GM12875 (cell line): ENCODE measurements around the gene SLC30A3.

Experiments
- H3K4me3 ChIP-seq: one replicate; pipeline ENCODE4 v1.5.1; 2011; ENCODE audit warnings: low read depth, low read length, control low read depth
- TF ChIP-seq, protein P1 (sequence below): IDR thresholded peaks from 2 replicates; pipeline ENCODE4 v1.5.1; 2011; ENCODE audit warnings: low read depth, mild to moderate bottlenecking, control low read depth, inconsistent platforms, low read length, moderate library complexity, borderline replicate concordance; ENCODE audit not compliant: insufficient read depth

Gene SLC30A3

DNA sequence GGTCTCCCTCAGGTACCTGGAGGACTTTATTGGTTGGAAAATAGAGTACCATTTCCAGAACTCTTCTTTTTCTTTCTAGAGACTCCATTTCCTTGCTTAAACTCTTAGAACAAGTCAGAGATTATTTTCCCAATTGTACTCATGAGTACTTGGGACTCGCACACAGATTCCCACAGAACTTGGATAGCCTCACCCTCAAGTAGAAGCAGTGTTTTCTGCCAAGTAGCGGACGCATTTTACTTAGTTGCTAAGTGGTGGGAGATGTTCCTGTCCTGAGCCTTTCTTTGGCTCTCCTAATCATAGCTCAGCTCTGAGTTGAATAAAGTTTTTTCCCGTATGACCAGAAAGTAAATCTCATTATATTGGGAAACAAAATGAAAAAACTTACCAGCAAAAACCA is 17.2 kb downstream of the SLC30A3 start:
- TF ChIP-seq, protein P1, sequence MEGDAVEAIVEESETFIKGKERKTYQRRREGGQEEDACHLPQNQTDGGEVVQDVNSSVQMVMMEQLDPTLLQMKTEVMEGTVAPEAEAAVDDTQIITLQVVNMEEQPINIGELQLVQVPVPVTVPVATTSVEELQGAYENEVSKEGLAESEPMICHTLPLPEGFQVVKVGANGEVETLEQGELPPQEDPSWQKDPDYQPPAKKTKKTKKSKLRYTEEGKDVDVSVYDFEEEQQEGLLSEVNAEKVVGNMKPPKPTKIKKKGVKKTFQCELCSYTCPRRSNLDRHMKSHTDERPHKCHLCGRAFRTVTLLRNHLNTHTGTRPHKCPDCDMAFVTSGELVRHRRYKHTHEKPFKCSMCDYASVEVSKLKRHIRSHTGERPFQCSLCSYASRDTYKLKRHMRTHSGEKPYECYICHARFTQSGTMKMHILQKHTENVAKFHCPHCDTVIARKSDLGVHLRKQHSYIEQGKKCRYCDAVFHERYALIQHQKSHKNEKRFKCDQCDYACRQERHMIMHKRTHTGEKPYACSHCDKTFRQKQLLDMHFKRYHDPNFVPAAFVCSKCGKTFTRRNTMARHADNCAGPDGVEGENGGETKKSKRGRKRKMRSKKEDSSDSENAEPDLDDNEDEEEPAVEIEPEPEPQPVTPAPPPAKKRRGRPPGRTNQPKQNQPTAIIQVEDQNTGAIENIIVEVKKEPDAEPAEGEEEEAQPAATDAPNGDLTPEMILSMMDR = no peak
- H3K4me3 ChIP-seq = no peak overlapping the region

DNA sequence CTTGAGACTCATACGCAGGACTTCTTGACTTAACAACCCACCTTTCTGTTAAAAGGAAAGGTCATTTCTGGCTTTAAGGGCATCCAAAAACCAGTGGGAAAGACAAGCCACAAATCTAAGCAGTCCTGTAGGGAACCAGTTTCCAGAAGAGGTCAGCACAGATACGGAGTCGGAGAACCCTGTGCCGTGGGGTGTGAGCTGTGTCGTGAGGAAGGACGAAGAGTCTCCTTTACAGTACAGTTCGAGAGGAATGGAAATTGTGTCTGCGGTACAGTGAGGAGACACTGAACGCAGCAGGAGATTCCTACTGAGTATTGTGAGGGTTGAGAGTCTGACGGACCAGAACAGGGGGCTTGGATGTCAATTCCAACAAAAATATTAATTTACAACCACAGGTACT is 17.7 kb downstream of the SLC30A3 start:
- TF ChIP-seq, protein P1 = no peak
- no peak overlapping the region for H3K4me3 ChIP-seq

DNA sequence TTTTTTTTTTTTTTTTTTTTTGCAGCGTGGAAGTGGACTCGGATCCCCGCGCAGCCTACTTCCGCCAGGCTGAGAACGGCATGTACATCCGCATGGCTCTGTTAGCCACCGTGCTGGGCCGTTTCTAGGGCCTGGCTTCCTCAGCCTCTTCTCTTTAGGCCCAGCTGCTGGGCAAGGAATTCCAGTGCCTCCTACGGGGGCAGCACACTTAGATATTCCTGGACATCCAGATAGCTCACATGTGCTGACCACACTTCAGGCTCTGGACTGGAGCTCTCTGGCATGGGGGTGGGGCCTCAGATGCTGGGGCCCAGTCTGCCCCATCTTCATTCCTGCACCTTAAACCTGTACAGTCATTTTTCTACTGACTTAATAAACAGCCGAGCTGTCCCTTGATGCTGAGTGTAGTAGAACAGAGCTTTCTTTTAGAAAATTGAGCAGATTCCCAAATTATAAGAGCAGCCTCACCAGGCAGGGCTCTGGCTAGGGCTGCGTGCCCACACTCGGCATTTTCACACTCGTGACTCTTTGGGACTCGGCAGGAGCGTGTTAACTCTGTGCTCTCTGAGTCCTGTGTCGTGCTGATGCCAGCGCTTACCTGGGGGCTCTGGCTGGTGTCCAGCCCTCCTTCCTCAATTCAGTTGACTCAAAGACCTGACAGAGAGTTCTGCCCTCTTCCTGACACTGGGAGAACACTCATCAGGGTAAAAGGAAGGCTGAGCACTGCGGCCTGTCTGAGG is 19.3 kb downstream of the SLC30A3 start:
- H3K4me3 ChIP-seq = no peak overlapping the region
- TF ChIP-seq, protein P1 = no peak

DNA sequence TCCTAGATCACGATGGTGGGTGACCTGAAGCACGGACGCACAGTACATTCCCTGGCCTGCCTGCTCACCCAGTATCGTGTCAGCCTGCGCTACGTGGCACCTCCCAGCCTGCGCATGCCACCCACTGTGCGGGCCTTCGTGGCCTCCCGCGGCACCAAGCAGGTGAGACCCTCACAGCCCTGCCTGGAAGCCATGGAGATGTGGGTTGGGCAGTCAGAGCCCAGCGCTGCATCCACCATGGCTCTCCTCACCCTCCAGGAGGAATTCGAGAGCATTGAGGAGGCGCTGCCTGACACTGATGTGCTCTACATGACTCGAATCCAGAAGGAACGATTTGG is 20.3 kb downstream of the SLC30A3 start:
- TF ChIP-seq, protein P1 = no peak
- no peak overlapping the region for H3K4me3 ChIP-seq

DNA sequence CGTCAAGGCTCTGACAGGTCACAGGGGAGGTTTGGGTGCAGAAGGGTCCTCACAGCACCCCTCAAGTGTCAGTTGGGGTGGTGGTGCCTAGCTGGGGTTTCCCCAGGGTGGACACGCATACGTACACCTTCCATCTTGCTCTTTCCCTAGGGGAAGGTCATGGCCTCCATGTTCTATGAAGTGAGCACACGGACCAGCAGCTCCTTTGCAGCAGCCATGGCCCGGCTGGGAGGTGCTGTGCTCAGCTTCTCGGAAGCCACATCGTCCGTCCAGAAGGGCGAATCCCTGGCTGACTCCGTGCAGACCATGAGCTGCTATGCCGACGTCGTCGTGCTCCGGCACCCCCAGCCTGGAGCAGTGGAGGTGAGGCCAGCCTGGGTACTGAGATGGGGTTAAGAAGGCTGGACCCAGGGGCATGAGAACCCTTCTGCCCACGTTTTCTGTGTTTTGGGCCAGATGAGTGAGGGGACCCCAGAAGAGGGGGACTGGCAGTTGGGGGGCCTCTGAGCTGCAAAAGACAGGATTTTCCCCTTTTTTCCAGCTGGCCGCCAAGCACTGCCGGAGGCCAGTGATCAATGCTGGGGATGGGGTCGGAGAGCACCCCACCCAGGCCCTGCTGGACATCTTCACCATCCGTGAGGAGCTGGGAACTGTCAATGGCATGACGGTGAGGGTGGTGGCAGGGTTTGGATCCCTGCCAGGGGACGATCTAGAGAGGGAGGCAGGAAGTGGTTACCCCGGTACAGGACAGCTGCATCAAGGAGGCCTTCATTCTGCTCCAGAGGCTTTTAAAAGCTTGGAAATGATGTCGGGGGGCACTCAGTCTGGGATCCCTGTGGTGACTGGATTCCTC is 20.9 kb downstream of the SLC30A3 start:
- TF ChIP-seq, protein P1 = no peak

DNA sequence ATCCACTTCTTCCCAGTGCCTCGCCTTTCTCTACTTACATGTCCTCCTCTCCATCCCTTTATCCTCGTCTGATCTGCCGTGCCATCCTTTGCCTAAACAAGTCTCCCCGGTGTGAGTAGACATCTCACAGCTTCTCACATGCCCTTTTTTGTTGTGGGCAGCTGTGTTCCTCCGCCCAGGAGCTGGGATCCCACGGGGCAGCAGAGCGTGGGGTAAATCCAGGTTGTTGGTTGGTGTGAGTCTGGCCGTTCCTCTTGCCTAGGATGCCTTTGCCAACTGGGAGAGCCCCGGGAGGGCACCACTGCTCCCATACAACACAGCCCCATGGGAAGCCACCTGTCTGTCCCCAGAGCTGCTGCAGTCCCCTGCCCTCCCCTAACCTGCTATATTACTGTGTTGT is 22.4 kb downstream of the SLC30A3 start:
- H3K4me3 ChIP-seq = no peak overlapping the region
- TF ChIP-seq, protein P1 = no peak

More for the DNA sequence above, 20.9 kb downstream of the SLC30A3 start:
- H3K4me3 ChIP-seq = no peak overlapping the region
